SU-DHL-6 (cell line): Measurements from ENCODE around the gene RIPPLY3.

ENCODE experiments used
- EZH2phosphoT487 ChIP-seq: fragments of 200-600 bp; sonication (generic), shearing (Covaris generic); conservative IDR thresholded peaks from 2 replicates; pipeline ENCODE4 v1.6.1; 2018; ENCODE audit warnings: mild to moderate bottlenecking, antibody characterized with exemption, low read length, moderate library complexity, mixed read lengths
- TF ChIP-seq, protein P1 (sequence below): fragments of 200-600 bp; sonication (generic); IDR thresholded peaks from one replicate; pipeline ENCODE4 v1.5.1; 2017; ENCODE audit warnings: antibody characterized with exemption, mild to moderate bottlenecking, low read length, moderate library complexity; ENCODE audit not compliant: insufficient read depth, poor library complexity, severe bottlenecking

- TF ChIP-seq, protein P1, sequence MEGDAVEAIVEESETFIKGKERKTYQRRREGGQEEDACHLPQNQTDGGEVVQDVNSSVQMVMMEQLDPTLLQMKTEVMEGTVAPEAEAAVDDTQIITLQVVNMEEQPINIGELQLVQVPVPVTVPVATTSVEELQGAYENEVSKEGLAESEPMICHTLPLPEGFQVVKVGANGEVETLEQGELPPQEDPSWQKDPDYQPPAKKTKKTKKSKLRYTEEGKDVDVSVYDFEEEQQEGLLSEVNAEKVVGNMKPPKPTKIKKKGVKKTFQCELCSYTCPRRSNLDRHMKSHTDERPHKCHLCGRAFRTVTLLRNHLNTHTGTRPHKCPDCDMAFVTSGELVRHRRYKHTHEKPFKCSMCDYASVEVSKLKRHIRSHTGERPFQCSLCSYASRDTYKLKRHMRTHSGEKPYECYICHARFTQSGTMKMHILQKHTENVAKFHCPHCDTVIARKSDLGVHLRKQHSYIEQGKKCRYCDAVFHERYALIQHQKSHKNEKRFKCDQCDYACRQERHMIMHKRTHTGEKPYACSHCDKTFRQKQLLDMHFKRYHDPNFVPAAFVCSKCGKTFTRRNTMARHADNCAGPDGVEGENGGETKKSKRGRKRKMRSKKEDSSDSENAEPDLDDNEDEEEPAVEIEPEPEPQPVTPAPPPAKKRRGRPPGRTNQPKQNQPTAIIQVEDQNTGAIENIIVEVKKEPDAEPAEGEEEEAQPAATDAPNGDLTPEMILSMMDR: no peak
- TF ChIP-seq EZH2phosphoT487: no peak
Measured at GRCh38 chr21:37058261-37058660, 51.8 kb downstream of the RIPPLY3 start.
